COR-L47 (cell line): ENCODE data around the gene KHDC1.
"Not testable (repeated sequence)": the region's sequence is repeated elsewhere in the genome, so short reads cannot be mapped to it uniquely, and the experiment has no call there.

Experiments
- DNase-seq: peaks from one replicate; lab custom pipeline; 2025; lab: John Stamatoyannopoulos, UW

KHDC1 gene

DNA sequence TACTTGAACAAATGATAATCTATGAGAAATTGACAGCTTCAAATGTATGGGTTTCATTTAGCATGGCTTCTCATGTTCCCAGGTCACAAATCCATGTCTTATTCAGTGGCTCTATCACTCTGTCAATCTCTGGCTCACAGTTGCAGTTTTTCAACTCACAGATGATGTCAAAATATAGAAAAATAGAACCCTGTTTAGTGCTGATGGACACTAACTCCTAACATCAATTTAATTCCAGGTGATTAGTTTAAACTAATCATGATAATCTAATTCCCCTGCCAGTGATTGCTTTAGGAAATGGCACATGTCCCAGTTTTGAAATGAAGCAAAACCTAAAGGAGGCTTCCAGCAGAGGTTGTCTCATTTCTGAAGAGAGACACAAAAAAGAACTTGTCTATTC is 13.0 kb downstream of the KHDC1 start:
- no peak for DNase-seq

DNA sequence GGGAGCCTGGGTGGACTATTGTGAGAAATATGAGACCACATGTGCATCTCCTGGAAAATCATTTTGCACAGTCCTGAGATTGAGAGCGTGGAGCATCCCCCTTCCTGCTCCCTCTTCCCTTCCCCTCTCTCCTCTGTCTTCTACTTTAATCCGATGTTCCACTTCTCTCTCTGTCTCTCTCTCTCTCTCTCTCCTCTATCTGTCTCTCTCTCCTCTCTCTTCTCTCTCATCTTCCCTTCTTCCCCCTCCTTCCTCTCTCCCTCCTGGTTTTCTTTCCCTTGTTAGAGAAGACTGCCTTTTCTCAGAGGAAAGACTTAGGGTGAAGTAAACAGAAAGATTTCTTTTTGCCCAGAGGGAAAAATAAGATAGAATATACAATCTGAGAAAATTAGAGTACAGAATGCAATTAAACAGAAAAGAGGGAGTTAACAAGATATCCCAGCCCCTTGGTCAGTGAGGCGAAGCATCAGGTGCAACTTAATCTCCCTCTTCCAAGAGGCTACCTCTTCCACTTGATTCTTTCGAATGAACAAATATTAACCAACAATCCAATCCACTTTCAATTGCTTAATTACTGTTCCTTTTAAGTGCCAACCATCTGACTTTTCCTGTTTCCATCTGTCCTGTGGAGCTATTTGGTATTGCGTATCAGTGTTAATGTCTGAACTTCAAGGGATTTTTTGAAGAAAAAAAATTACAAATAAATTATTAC is 14.6 kb downstream of the KHDC1 start:
- no peak for DNase-seq

DNA sequence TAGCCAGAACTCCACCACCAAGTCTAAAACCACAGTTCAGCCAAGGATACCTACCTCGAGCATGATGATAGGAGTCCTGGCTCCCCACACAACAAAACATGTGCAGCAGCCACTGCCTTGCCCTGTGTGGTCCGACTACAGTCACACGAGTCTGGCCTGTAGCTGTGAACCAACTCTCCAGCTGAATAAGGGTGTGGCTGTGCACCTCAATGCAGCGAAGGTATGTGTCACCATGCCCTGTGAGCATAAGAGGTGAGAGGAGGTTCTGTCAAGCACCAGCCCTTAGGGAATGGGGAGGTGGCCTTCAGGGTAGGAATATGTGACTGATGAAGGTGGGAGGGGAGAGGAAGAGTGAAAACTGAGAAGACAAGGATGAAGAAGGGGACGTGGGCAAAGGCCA is 21.0 kb downstream of the KHDC1 start:
- DNase-seq: no peak

DNA sequence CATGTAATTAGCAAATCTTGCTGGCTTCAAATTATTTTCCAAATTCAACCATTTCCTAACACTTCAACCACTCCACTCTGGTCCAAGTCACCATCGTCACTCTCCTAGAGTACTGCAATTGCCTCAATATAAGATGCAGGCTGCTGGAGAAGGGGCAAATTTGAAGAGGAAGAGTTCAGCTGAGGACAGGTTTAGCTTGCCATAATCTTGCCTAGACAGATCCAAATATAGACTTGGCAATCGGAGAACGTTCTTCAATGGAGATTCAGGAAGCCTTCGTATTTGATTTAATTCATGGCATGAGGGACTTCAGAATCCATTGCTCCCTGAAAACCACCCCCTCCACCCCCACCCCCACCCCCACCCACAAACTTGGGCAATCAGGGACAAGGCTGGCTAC is 22.3 kb downstream of the KHDC1 start:
- no peak for DNase-seq

DNA sequence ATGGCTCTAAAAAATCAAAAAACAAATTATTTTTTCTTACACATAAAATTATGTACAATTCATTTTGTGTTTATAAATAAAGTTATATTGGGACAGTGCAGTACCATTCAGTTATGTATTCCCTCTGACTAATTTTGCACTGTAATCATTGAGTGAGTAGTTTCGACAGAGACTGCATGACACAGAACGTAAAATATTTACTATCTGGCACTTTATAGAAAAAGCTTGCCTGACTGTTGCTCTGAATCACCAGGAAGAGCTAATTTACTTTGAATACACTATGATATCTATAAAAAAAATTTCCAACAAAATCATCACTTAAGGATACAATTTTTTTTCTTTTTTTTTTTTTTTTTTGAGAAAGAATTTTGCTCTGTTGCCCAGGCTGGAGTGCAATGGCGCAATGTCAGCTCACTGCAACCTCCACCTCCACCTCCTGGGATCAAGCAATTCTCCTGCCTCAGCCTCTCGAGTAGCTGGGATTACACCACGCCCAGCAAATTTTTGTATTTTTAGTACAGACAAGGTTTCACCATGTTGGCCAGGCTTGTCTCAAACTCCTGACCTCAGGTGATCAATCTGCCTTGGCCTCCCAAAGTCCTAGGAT is 26.7 kb downstream of the KHDC1 start:
- DNase-seq: no peak

DNA sequence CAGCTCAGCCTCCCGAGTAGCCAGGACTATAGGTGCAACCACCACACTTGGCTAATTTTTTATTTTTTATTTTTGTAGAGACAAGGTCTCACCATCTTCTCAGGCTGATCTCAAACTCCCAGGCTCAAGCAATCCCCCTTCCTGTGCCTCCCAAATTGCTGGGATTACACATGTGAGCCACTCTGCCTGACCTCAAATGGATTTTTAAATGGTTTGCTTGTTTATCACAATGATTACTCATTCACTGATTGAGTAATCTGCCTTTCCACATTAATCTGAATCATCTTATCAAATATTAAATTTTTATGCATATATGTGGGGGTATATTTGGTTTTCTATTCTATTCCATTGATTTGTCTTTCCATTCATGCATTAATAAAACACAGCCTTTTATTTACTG is 28.3 kb downstream of the KHDC1 start:
- DNase-seq: no peak

DNA sequence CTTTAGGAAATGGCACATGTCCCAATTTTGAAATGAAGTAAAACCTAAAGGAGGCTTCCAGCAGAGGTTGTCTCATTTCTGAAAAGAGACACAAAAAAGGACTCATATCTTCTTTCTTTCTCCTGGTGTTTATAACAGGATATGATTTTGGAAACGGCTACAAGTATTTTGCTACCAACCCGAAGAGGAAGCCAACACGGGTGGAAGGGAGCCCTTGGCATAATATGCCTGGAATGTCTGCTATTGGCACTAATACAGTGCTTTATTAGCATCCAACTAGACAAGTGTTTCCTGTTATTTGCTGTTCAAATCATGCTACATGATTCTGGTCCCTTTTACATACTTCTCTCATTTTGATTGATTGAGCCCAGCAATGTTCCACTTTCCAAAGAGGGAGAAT is 29.0 kb downstream of the KHDC1 start:
- DNase-seq: not testable (repeated sequence)

DNA sequence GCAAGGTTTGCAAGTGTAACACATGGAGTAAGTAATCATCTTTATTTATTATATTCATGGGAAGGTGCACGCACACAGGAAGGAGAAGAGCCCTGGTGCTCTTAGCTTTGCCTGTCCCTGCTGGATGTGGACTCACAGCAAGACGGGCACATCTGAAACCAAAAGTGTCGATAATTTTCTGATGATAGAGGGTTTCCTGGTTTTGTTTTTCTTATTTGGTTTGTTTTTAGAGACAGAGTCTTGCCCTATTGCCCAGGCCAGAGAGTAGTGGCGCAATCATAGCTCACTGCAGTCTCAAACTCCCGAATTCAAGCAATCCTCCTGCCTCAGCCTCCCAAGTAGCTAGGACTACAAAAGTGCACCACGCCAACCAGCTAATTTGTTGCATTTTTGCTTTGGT is 29.9 kb downstream of the KHDC1 start:
- DNase-seq: no peak

DNA sequence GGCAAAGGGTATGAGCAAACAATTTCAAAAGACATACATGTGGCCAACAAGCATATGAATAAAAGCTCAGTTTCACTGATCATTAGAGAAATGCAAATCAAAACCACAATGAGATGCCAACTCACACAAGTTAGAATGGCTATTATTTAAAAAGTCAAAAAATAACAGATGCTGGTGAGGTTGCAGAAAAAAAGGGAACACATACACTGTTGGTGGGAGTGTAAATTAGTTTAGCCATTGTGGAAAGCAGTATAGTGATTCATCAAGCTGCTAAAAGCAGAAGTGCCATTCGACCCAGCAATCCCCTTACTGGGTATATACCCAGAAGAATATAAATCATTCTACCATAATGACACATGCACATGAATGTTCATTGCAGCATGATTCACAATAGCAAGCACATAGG is 31.0 kb downstream of the KHDC1 start:
- no peak for DNase-seq

DNA sequence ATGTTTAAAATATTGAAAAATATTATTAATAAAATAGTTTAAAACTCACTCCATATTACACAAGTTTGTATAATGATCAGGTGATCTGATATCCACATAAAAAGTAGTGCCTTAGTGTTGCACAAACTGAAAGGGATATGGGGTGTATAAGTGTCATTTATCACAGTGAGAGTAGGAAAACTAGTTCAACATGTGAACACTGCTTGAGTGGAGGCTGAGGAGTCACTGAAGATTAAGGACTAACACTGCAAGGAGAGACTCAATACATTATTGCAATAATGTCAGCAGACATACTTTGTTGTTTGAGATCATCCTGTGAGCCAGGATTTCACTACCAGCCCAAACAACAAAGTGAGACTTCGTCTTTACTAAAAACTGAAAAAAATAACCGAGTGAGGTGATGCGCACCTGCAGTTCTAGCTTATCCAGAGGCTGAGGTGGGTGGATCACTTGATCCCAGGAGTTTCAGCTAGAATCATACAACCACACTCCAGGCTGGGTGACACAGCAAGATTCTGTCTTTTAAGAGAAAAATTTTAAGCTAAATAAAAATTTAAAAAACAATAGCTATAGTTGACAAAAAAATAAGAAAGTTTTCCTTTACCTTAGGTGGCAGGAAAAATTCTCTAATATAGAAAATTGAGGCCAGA is 35.3 kb downstream of the KHDC1 start:
- no peak for DNase-seq

DNA sequence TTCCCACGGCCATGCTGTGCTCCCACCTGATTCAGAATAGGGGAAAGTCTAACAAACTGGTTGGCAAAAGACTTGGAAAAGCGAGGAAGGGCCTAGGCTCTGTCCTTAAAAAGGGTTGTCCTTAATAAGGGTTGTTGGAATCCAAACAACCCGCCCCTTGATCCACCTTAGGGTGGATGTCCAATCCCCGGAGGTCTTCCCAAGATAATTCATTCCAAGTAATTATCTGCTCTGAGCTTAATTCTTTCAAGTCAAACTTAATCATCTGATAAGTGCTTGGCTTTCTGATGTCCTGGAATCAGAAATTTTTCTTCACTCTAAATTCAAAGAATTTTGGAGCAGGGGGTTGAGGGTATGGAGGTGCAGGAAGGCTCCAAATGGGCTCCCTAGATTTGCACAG is 37.6 kb downstream of the KHDC1 start, which contains the start of gene KHDC1L:
Gene KHDC1L (minus strand): TSS at position 101 of the 400 bp plus-strand sequence. CDS start 88 bp downstream, at position 13.
- no peak for DNase-seq

DNA sequence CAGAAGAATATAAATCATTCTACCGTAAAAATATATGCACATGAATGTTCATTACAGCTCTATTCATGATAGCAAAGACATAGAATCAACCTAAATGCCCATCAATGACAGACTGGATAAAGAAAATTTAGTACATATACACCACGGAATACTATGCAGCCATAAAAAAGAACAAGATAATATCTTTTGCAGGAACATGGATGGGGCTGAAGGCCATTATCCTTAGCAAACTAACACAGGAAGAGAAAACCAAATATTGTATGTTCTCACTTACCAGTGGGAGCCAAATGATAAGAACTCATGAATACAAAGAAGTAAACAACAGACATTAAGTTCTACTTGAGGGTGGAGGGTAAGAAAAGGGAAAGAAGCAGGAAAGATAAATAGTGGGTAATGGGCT is 46.1 kb downstream of the KHDC1 start:
- no peak for DNase-seq

DNA sequence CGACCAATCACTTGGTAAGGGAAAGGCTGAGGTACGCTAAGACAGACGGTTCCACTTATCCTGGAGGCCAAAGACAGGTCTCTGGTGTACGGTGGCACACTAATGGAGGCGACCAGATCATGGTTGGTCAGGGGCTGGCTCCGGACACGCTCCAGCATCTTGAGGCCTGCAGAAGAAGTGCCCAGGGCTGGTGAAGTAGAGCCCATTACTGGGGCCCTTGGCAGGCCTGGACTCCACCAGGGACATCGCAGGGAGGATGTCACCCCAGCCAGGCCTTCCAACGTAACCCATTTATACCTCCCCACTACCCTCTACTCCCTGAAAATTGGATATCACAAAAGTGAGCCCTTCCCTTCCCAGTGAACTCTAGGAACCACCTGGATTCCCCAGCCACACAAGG is 53.9 kb downstream of the KHDC1 start:
- DNase-seq: no peak

DNA sequence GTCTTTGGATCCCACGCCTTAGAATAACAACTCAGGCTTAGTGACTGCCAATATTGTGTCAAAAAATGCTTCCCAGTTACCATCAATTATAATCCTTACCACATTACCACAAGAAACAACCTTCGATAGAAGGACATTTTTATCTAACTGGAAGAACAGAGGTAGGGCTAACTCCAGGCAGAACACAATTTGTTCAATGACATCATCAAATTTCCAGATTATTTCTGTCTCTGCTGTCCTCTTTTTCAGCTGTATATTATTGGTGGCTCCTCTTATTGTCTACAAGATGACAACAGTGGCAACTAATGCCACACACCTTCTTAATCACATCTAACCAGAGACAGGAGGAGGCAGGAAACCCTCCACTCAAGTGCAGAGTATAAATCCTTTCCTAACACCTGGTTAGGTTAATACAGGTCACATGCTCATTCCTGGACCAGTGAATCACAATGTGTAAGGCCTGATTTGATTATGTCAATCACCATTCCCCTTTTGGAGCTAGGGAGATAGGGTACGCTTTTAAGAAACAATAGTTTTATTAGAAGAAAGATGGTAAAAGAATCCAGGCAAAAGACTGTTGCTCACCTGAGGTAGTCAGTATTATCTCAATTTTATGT is 55.7 kb downstream of the KHDC1 start:
- no peak for DNase-seq

DNA sequence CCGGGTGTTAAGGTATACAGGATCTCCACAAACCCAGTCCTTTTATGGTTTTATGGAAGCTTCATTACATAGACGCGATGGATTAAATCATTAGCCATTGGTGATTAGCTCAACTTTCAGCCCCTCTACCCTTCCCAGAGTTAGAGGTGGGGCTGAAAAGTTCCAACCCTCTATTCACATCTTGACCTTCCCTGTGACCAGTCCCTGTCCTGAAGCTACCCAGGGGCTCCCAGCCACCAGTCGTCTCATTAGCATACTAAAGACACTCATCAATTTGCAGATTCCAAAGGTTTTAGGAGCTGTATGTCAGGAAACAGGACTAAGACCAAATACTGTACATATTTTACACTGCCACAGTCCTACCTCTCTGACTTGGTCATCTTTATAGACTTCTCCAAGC is 58.7 kb downstream of the KHDC1 start:
- no peak for DNase-seq

DNA sequence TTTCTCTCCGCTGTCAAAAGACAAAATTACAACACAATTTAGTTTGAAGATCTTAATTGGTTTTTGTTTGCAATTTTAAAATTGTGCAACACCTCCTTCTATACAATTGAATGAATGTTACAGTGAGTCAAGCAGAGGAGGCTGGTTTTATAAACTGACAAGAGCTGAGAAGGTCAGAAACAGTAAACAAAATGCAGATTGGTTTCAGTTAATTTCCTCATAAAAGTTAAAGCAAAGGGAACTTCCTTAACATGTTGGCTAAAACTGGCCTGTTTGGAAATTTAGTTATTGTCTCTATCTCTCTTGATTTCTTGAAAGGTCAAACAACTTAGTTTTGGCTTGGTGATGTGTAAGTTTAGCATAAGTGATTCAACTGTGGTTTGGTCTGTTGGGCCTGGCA is 59.9 kb downstream of the KHDC1 start:
- DNase-seq: no peak

DNA sequence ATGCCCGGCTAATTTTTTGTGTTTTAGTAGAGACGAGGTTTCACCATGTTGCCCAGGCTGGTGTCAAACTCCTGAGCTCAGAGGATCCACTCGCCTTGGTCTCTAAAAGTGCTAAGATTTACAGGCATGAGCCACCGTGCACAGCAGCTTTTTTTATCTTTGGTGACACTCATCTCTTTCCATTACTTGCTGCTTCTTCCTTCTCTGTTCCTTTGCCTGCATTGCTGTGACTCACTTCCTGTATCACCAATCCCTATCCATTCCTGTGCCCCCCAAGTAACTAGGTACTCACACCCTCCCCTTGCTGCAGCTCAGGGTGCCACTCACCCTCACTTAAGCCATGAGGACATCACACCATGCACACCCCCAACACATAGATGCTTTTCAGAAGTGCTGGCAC is 62.3 kb downstream of the KHDC1 start:
- no peak for DNase-seq

DNA sequence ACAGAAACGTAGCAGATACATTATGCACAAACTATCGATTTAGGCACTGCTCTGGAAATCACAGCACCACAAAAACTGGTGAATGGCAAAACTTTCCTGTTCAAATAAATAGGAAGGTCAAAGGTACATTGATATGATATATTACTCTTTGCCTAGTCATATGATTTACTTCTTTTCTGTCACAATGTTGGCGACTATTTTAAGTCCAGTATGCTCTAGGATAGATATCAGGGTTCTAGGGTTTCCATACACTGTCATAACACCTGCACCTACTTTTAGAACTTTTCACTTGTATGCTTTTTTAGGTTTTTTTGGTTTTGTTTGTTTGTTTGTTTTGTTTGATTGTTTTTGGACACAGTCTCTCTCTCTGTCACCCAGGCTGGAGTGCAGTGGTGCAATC is 62.7 kb downstream of the KHDC1 start:
- no peak for DNase-seq

DNA sequence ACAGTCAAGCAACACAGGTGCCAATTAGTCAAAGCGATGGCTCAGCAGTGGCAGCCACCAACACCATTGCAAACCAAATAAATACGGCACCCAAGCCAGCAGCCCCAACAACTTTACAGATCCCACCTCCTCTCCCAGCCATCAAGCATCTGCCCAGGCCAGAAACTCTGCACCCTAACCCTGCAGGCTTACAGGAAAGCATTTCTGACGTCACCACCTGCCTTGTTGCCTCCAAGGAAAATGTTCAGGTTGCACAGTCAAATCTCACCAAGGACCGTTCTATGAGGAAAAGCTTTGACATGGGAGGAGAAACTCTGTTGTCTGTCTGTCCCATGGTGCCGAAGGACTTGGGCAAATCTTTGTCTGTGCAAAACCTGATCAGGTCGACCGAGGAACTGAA is 68.3 kb downstream of the KHDC1 start:
- DNase-seq: no peak

DNA sequence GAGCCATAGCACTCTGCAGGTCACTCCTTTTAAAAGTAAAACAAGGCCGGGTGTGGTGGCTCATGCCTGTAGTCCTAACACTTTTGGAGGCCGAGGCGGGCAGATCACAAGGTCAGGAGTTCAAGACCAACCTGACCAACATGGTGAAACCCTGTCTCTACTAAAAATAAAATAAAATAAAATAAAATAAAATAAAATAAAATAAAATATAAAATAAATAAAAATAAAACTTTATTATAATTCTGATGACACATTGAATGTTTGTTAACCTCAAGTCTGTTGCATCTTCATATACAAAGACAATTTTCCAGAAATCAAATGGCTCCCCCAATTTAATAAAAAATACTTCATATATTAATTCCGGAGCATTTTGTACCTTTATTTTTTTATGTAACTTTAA is 69.7 kb downstream of the KHDC1 start:
- not testable (repeated sequence) for DNase-seq
